Stomach (tissue), 9 donors: ENCODE results near the gene CYP4F8. TPM values are rescaled to one million over a fixed set of nuclear protein-coding genes. Genes with fewer than 3 reads are reported as not detected.
"Not testable (repeated sequence)": the region's sequence is repeated elsewhere in the genome, so short reads cannot be mapped to it uniquely, and the experiment has no call there.

ENCODE experiments used
- DNase-seq, 2 donors: peaks; one replicate each; pipeline versions ENCODE4 v3.0.0 to v3.0.0-alpha.2; 2013 to 2019
- H3K27ac ChIP-seq, 5 donors: fragments of 200-600 bp in 4 of 5; sonication (generic) in 4 of 5; one replicate each; pipeline ENCODE4 v1.5.1; 2013 to 2019; ENCODE audit warnings: mild to moderate bottlenecking in 1 of 5, moderate library complexity in 1 of 5
- H3K27me3 ChIP-seq, 3 donors: fragments of 200-600 bp; sonication (generic); one replicate each; pipeline ENCODE4 v1.5.1; 2017 to 2019; ENCODE audit warnings: mixed run types in 1 of 3
- H3K36me3 ChIP-seq, 4 donors: fragments of 200-600 bp; sonication (generic); 1 replicate in 3 of 4; 2 replicates in 1 of 4; pipeline ENCODE4 v1.5.1; 2016 to 2019
- H3K4me1 ChIP-seq, 4 donors: fragments of 200-600 bp; sonication (generic); one replicate each; pipeline ENCODE4 v1.5.1; 2016 to 2019
- H3K4me3 ChIP-seq, 4 donors: fragments of 200-600 bp; sonication (generic) in 3 of 4; one replicate each; pipeline ENCODE4 v1.5.1; 2016 to 2019; ENCODE audit warnings: mild to moderate bottlenecking in 1 of 4
- H3K9me3 ChIP-seq, 4 donors: fragments of 200-600 bp; sonication (generic); one replicate each; pipeline ENCODE4 v1.5.1; 2016 to 2019
- CTCF ChIP-seq, 7 experiments: fragments of 450-650 bp in 4 of 7; fragments of 200-600 bp in 3 of 7; sonication (generic) in 3 of 7; IDR thresholded peaks; one replicate each; pipeline ENCODE4 v1.5.1; 2016 to 2019; ENCODE audit warnings: antibody characterized with exemption in 7 of 7, control low read depth in 2 of 7, mild to moderate bottlenecking in 1 of 7
- EP300 ChIP-seq: sonication (generic); formaldehyde crosslinking; IDR thresholded peaks from one replicate; pipeline ENCODE4 v1.6.1; 2017; ENCODE audit warnings: antibody characterized with exemption
- POLR2A ChIP-seq, 4 donors: fragments of 450-650 bp; IDR thresholded peaks; one replicate each; pipeline ENCODE4 v1.6.1; 2016; ENCODE audit warnings: antibody characterized with exemption in 4 of 4, control low read depth in 2 of 4, mild to moderate bottlenecking in 1 of 4, moderate library complexity in 1 of 4
- POLR2AphosphoS5 ChIP-seq, 3 donors: sonication (generic); formaldehyde crosslinking; IDR thresholded peaks; one replicate each; pipeline ENCODE4 v1.6.1; 2016; ENCODE audit warnings: antibody characterized with exemption in 3 of 3
- WGBS, 5 donors: extraction: QIAGEN DNeasy Blood & Tissue Kit in 3 of 5; methylation state at CpG; one replicate each; pipeline versions ENCODE4 v1.1.5 to v1.1.7; 2013 to 2018; 5-methylcytosine and 5-hydroxymethylcytosine counted together
- intact Hi-C: fragments of 100-400 bp; cut with DNase I; formaldehyde crosslinking; loops from one replicate; pipeline ENCODE4 v1.15.1; 2023; ENCODE audit warnings: low total_unique reads
- polyA plus RNA-seq, 3 donors: library from polyadenylated mRNA; stranded (reverse); fragments of 200-250 nt; gene quantifications; one replicate each; pipeline ENCODE4 v1.2.3, GENCODE V29; 2013
- small RNA-seq, 4 donors: library from RNA; depleted of rRNA; stranded (forward); fragments of <200 nt; gene quantifications; one replicate each; pipeline ENCODE3, GENCODE V24; 2016
- total RNA-seq, 5 donors: library from RNA; depleted of rRNA; stranded (reverse); fragments of >200 nt; gene quantifications; one replicate each; pipeline versions ENCODE4 v1.1.0 to v1.2.3, GENCODE V29; 2014 to 2016
- donor health status: healthy with polysubstance abuse.
- donor health status: Bipolar disorder and iron deficiency.
- donor health status: healthy.

The CYP4F8 gene
- total and polyA plus RNA-seq, 8 donors: not detected

GRCh38 chr19:15673176-15673654 is 58.2 kb downstream of the CYP4F8 start:
- intact Hi-C loops: no loop called here
- 8 to 19% (median 16%) methylated on average over 9 of the region's 9 CpGs for WGBS, 5 donors
- Histone ChIP-seq H3K4me3 (peak overlapping the region; percentile 12 to 36 (median 20)), H3K4me1 (peaks cover 0 to 19% (median 14%) of the 10 kb centered on the region in 4 donors), H3K27ac (peak overlapping the region; percentile 55 to 84 (median 74)), H3K27me3 (no peaks in the 10 kb centered on the region), H3K36me3 (peaks cover 0 to 2% (median 0%) of the 10 kb centered on the region in 4 donors), H3K9me3 (no peaks in the 10 kb centered on the region)
- TF ChIP-seq CTCF (IDR thresholded peaks at IDR 0.05) (no peak), EP300 (no peak), POLR2A (IDR thresholded peaks at IDR 0.05) (no peak), POLR2AphosphoS5 (IDR thresholded peaks at IDR 0.05) (no peak)
- DNase-seq: peak; percentile 28 to 65

DNA sequence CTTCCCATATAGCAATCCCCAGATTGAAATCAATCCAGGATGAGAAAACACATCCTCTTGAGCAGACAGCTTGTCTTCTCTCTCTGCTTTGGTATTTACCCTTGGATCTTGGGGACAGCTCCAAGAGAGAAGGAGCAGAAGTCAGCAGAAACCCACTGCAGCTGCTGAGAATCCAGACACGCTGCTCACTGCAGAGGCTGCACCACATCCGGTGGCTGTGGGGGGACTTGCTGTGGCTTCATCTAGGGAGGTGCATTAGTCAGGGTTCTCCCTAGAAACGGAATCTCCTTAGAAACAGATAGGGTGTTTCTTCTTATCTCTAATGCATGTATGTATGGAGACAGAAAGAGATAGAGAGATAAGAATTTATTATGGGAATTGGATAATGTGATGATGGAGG is 60.5 kb downstream of the CYP4F8 start:
- DNase-seq: no peak
- intact Hi-C loops: no loop called here
- Histone ChIP-seq H3K27ac (no peak overlapping the region), H3K4me1 (peaks cover 0 to 19% (median 14%) of the 10 kb centered on the region in 4 donors), H3K36me3 (peaks cover 0 to 16% (median 11%) of the 10 kb centered on the region in 4 donors), H3K4me3 (no peak overlapping the region), H3K27me3 (no peaks in the 10 kb centered on the region), H3K9me3 (no peaks in the 10 kb centered on the region)
- WGBS, 5 donors: 17 to 76% (median 37%) methylated on average over 2 to 3 of the region's 3 CpGs
- TF ChIP-seq CTCF (IDR thresholded peaks at IDR 0.05): no peak
- TF ChIP-seq POLR2A (IDR thresholded peaks at IDR 0.05): no peak
- no peak for TF ChIP-seq EP300
- no peak for TF ChIP-seq POLR2AphosphoS5 (IDR thresholded peaks at IDR 0.05)

DNA sequence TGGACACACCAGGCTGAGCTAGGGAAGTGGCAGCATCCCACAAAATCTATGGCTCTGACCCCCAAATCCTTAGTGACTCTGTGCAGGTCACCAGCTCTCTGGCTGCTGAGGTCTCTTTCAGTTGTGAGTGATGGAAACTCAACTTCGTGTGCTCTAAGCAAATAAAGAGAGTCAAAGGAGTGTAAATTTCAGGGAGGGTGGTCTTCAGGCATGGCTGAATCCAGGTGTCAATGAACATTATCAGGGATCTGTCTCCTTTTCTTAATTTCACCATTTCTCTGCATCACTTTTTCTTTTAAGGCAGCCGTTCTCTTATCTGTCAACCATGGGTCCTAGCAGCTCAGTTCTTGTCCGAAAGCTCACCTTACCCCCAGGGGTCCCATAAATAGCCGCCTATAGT is 64.1 kb downstream of the CYP4F8 start:
- no peaks in the 10 kb centered on the region for H3K27me3 ChIP-seq
- intact Hi-C loops: no loop called here
- H3K27ac ChIP-seq: no peak overlapping the region
- H3K9me3 ChIP-seq: no peaks in the 10 kb centered on the region
- H3K4me3 ChIP-seq: no peak overlapping the region
- no peaks in the 10 kb centered on the region for H3K4me1 ChIP-seq
- no peak for TF ChIP-seq EP300
- no peak for TF ChIP-seq POLR2A (IDR thresholded peaks at IDR 0.05)
- no peak for TF ChIP-seq CTCF (IDR thresholded peaks at IDR 0.05)
- no peak for TF ChIP-seq POLR2AphosphoS5 (IDR thresholded peaks at IDR 0.05)
- 14 to 25% (median 18%) methylated on average over 4 of the region's 4 CpGs for WGBS, 5 donors
- peaks cover 0 to 50% (median 39%) of the 10 kb centered on the region in 4 donors for H3K36me3 ChIP-seq
- DNase-seq: no peak

DNA sequence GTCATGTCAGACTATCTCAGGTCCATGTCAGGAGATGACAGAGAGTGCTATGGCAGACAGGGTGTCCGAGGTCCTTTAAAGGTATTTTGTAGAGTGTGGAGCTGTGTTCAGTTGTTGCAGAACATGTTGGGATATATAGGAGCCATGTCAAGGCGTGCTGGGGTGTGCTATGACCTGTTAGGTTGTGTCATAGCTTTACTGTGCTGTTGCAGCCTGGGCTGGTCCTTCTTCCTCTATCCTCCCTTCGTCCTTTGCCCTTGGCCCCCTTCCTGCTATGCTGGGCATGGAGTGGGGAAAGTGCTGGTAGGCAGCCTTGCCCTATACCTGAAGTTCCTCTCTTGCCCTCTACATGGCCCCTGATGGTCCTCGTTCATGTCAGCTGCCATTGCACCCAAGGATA is 64.8 kb downstream of the CYP4F8 start:
- DNase-seq, H3K4me1 ChIP-seq, H3K4me3 ChIP-seq, H3K27me3 ChIP-seq, H3K27ac ChIP-seq, intact Hi-C loops, H3K9me3 ChIP-seq: not testable (repeated sequence)
- WGBS, 5 donors: 52 to 68% (median 65%) methylated on average over 4 of the region's 4 CpGs
- peaks cover 0 to 58% (median 46%) of the 10 kb centered on the region in 4 donors for H3K36me3 ChIP-seq

Small RNA genes within 50 kb of the gene (small RNA-seq; reads per million reads assigned to genes)
- 0 reads per million in 4 donors for gene AD000091.1

Other genes with a start within 250 kb of the CYP4F8 start
- gene AKAP8, start 235.4 kb upstream of the CYP4F8 start, total RNA-seq: 10 to 100 TPM; 19.8 to 38.7 (median 23.7) TPM
- 10 to 100 TPM in 2 of 3 donors, 1 to 10 TPM in 1; 9.5 to 14.1 (median 13.7) TPM for gene AKAP8, start 235.4 kb upstream of the CYP4F8 start, polyA plus RNA-seq
- 100 to 1,000 TPM in 3 of 5 donors, 10 to 100 TPM in 2; 67.8 to 320 (median 120) TPM for gene AKAP8L, start 196.2 kb upstream of the CYP4F8 start, total RNA-seq
- 100 to 1,000 TPM in 1 of 3 donors, 10 to 100 TPM in 2; 73.4 to 106 (median 73.7) TPM for gene AKAP8L, start 196.2 kb upstream of the CYP4F8 start, polyA plus RNA-seq
- gene WIZ, start 165.3 kb upstream of the CYP4F8 start, total RNA-seq: 100 to 1,000 TPM in 1 of 5 donors, 10 to 100 TPM in 4; 15.2 to 124 (median 60.3) TPM
- gene WIZ, start 165.3 kb upstream of the CYP4F8 start, polyA plus RNA-seq: 10 to 100 TPM; 13.9 to 16.1 (median 14.2) TPM
- gene RASAL3, start 150.7 kb upstream of the CYP4F8 start, total RNA-seq: 10 to 100 TPM in 2 of 5 donors, 1 to 10 TPM in 3; 1.1 to 21.2 (median 7.8) TPM
- gene RASAL3, start 150.7 kb upstream of the CYP4F8 start, polyA plus RNA-seq: 1 to 10 TPM; 2.1 to 3.5 (median 2.5) TPM
- gene PGLYRP2, start 135.7 kb upstream of the CYP4F8 start, total RNA-seq: not detected
- gene PGLYRP2, start 135.7 kb upstream of the CYP4F8 start, polyA plus RNA-seq: not detected
- 10 to 100 TPM in 1 of 5 donors, 1 to 10 TPM in 1, under 1 TPM in 1, not detected in 2; 0.14 to 21.6 (median 1.8) TPM for gene CYP4F22, start 106.7 kb upstream of the CYP4F8 start, total RNA-seq
- 1 to 10 TPM in 1 of 3 donors, under 1 TPM in 2; 0.12 to 1.1 (median 0.35) TPM for gene CYP4F22, start 106.7 kb upstream of the CYP4F8 start, polyA plus RNA-seq
- 100 to 1,000 TPM in 1 of 5 donors, 10 to 100 TPM in 2, 1 to 10 TPM in 2; 4.9 to 100 (median 20.6) TPM for gene CYP4F3, start 25.7 kb downstream of the CYP4F8 start, total RNA-seq
- gene CYP4F3, start 25.7 kb downstream of the CYP4F8 start, polyA plus RNA-seq: 1 to 10 TPM in 1 of 3 donors, under 1 TPM in 2; 0.25 to 5.4 (median 0.31) TPM
- 100 to 1,000 TPM in 1 of 5 donors, 10 to 100 TPM in 4; 16.1 to 113 (median 38.2) TPM for gene CYP4F12, start 57.9 kb downstream of the CYP4F8 start, total RNA-seq
- 10 to 100 TPM in 2 of 3 donors, 1 to 10 TPM in 1; 2.5 to 47.1 (median 10.2) TPM for gene CYP4F12, start 57.9 kb downstream of the CYP4F8 start, polyA plus RNA-seq
- gene OR10H2, start 112.8 kb downstream of the CYP4F8 start, total RNA-seq: not detected
- not detected for gene OR10H2, start 112.8 kb downstream of the CYP4F8 start, polyA plus RNA-seq
- gene OR10H3, start 122.8 kb downstream of the CYP4F8 start, total RNA-seq: not detected
- not detected for gene OR10H3, start 122.8 kb downstream of the CYP4F8 start, polyA plus RNA-seq
- not detected for gene OR10H5, start 172.4 kb downstream of the CYP4F8 start, total RNA-seq
- not detected for gene OR10H5, start 172.4 kb downstream of the CYP4F8 start, polyA plus RNA-seq
- not detected for gene OR10H1, start 200.4 kb downstream of the CYP4F8 start, total RNA-seq
- not detected for gene OR10H1, start 200.4 kb downstream of the CYP4F8 start, polyA plus RNA-seq